Endodermal cell (in vitro differentiated cells): ENCODE measurements around the gene CXCL11. TPM values are rescaled to one million over a fixed set of nuclear protein-coding genes. Genes with fewer than 3 reads are reported as not detected.
"Not testable (repeated sequence)": the region's sequence is repeated elsewhere in the genome, so short reads cannot be mapped to it uniquely, and the experiment has no call there.

Source experiments
- DNase-seq: peaks from one replicate; pipeline ENCODE4 v3.0.0-alpha.2; 2017
- H3K27ac ChIP-seq: 2 replicates; pipeline ENCODE4 v1.5.1; 2013; ENCODE audit warnings: mild to moderate bottlenecking, low read depth, low read length, moderate library complexity
- H3K27me3 ChIP-seq: 2 replicates; pipeline ENCODE4 v1.6.1; 2013; ENCODE audit warnings: mild to moderate bottlenecking, low read length, moderate library complexity; ENCODE audit not compliant: insufficient read depth, control insufficient read depth, poor library complexity, severe bottlenecking
- H3K36me3 ChIP-seq: 2 replicates; pipeline ENCODE4 v1.7.0; 2013; ENCODE audit warnings: mild to moderate bottlenecking, low read length, moderate library complexity; ENCODE audit not compliant: control insufficient read depth, insufficient read depth
- H3K4me1 ChIP-seq: one replicate; pipeline ENCODE4 v1.7.0; 2013; ENCODE audit warnings: low read length; ENCODE audit not compliant: control insufficient read depth, insufficient read depth
- H3K4me3 ChIP-seq: 2 replicates; pipeline ENCODE4 v1.5.1; 2013; ENCODE audit warnings: mild to moderate bottlenecking, low read length, moderate library complexity
- H3K9ac ChIP-seq: 2 replicates; pipeline ENCODE4 v1.6.1; 2013; ENCODE audit warnings: mild to moderate bottlenecking, low read length, moderate library complexity; ENCODE audit not compliant: poor library complexity, severe bottlenecking; ENCODE audit errors: extremely low read depth
- H3K9me3 ChIP-seq: 2 replicates; pipeline ENCODE4 v1.6.1; 2013; ENCODE audit warnings: mild to moderate bottlenecking, low read length, moderate library complexity; ENCODE audit not compliant: control insufficient read depth
- H3K27ac Mint-ChIP-seq: 2 replicates; pipeline ENCODE4 v1.8.0; 2020; ENCODE audit warnings: mixed read lengths
- H3K27me3 Mint-ChIP-seq: 2 replicates; pipeline ENCODE4 v1.8.0; 2021; ENCODE audit warnings: mild to moderate bottlenecking, mixed read lengths; ENCODE audit not compliant: insufficient read depth
- H3K36me3 Mint-ChIP-seq: 2 replicates; pipeline ENCODE4 v1.8.0; 2020; ENCODE audit warnings: low read depth, mixed read lengths
- H3K4me1 Mint-ChIP-seq: 2 replicates; pipeline ENCODE4 v1.8.0; 2020; ENCODE audit warnings: mixed read lengths
- H3K4me3 Mint-ChIP-seq: 2 replicates; pipeline ENCODE4 v1.8.0; 2020; ENCODE audit warnings: mild to moderate bottlenecking, moderate library complexity, mixed read lengths
- H3K9me3 Mint-ChIP-seq: 2 replicates; pipeline ENCODE4 v1.8.0; 2020; ENCODE audit warnings: mild to moderate bottlenecking, mixed read lengths
- WGBS, 2 experiments: methylation state at CpG; one replicate each; pipeline versions ENCODE4 v1.1.5 to v1.1.7; 2013; ENCODE audit warnings: missing lambda C conversion rate in 2 of 2, mixed read lengths in 1 of 2; ENCODE audit not compliant: insufficient coverage in 1 of 2, insufficient read length in 1 of 2; 5-methylcytosine and 5-hydroxymethylcytosine counted together
- total RNA-seq, 2 donors: library from RNA; stranded (reverse); fragmentation: NEBNext Ultra II Directional in 1 of 2; extraction: Animal tissue kit (Norgen Biotek cat#: 25700) in 1 of 2; gene quantifications; 2 replicates in 1 of 2; 3 replicates in 1 of 2; pipeline ENCODE4 v1.2.1, GENCODE V29; 2021
- TF ChIP-seq, protein P1 (sequence below): fragments of 200-600 bp; sonication (generic); conservative IDR thresholded peaks from 2 replicates; pipeline ENCODE4 v1.5.0; 2021; ENCODE audit warnings: antibody characterized with exemption, mild to moderate bottlenecking

Gene CXCL11
- total RNA-seq, 2 donors from 2014 or later: not detected

- Mint-ChIP-seq H3K4me1 (peaks cover 32% of the 10 kb centered on the region), H3K36me3 (no peaks in the 10 kb centered on the region), H3K4me3 (no peak overlapping the region), H3K9me3 (peaks cover under 1% of the 10 kb centered on the region), H3K27me3 (no peaks in the 10 kb centered on the region), H3K27ac (no peak overlapping the region)
- Histone ChIP-seq H3K4me1 (no peaks in the 10 kb centered on the region), H3K27me3 (no peaks in the 10 kb centered on the region), H3K9me3 (no peaks in the 10 kb centered on the region), H3K9ac (no peak overlapping the region), H3K4me3 (no peak overlapping the region), H3K27ac (no peak overlapping the region), H3K36me3 (no peaks in the 10 kb centered on the region)
- 69 to 78% methylated on average over 1 to 2 of the region's 2 CpGs for WGBS, 2 experiments
- DNase-seq: no peak
- TF ChIP-seq, protein P1, sequence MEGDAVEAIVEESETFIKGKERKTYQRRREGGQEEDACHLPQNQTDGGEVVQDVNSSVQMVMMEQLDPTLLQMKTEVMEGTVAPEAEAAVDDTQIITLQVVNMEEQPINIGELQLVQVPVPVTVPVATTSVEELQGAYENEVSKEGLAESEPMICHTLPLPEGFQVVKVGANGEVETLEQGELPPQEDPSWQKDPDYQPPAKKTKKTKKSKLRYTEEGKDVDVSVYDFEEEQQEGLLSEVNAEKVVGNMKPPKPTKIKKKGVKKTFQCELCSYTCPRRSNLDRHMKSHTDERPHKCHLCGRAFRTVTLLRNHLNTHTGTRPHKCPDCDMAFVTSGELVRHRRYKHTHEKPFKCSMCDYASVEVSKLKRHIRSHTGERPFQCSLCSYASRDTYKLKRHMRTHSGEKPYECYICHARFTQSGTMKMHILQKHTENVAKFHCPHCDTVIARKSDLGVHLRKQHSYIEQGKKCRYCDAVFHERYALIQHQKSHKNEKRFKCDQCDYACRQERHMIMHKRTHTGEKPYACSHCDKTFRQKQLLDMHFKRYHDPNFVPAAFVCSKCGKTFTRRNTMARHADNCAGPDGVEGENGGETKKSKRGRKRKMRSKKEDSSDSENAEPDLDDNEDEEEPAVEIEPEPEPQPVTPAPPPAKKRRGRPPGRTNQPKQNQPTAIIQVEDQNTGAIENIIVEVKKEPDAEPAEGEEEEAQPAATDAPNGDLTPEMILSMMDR: no peak
Observed at GRCh38 chr4:76055421-76055820, 19.6 kb upstream of the CXCL11 start.

DNA sequence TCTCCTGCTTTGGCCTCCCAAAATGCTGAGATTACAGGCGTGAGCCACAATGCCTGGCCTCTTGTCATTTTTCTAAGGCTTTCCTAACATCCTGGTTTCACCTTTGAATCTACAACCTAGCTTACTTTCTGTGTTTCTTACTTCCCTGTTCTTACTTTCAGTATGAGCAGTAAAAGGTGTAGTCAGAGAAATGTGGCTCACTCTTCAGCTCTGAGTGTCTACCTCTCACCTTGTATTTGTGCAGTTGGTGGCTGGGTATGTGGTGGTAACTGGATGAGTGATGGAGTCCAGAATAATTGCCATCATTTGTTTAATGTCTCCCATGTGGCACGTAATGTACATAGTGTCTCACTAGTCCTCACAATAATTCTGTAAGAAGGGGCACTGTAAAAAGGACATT lies 19.1 kb upstream of the CXCL11 start:
- Histone ChIP-seq H3K27me3 (no peaks in the 10 kb centered on the region), H3K9ac (no peak overlapping the region), H3K4me1 (no peaks in the 10 kb centered on the region), H3K4me3 (no peak overlapping the region), H3K36me3 (no peaks in the 10 kb centered on the region), H3K9me3 (no peaks in the 10 kb centered on the region), H3K27ac (no peak overlapping the region)
- Mint-ChIP-seq H3K4me1 (peaks cover 32% of the 10 kb centered on the region), H3K27ac (no peak overlapping the region), H3K27me3 (no peaks in the 10 kb centered on the region), H3K4me3 (no peak overlapping the region), H3K36me3 (no peaks in the 10 kb centered on the region), H3K9me3 (peaks cover 5% of the 10 kb centered on the region)
- TF ChIP-seq, protein P1: no peak
- DNase-seq: no peak
- WGBS, 2 experiments: 88 to 100% methylated on average over 1 to 2 of the region's 2 CpGs

DNA sequence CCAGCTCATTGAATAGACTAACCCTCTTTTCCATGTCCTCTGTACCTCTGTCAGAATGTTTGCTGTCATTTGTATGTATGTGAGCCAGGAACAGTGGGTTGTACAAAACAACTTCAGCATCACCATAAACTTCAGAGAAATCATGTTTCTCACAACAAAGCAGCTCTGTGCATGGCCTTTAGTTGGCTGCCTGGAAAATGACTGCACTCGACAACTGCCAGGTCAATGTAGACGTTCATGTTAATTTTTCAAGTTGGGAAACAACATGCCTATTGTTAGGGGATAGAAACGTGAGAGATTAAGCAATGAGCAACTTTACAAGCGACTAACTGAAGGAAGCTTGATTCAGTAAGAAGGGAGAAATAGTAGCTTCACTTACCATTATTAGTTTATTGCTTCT lies 17.9 kb upstream of the CXCL11 start:
- H3K4me3 Mint-ChIP-seq: no peak overlapping the region
- 37 to 43% methylated on average over 4 of the region's 4 CpGs for WGBS, 2 experiments
- H3K27ac Mint-ChIP-seq: no peak overlapping the region

GRCh38 chr4:76050560-76051050 lies 14.7 kb upstream of the CXCL11 start:
- H3K9me3 ChIP-seq, H3K9ac ChIP-seq, H3K36me3 ChIP-seq, H3K27me3 ChIP-seq, H3K27ac ChIP-seq, H3K4me1 ChIP-seq, H3K36me3 Mint-ChIP-seq, H3K9me3 Mint-ChIP-seq, H3K27ac Mint-ChIP-seq, H3K4me3 Mint-ChIP-seq, DNase-seq, H3K4me3 ChIP-seq: not testable (repeated sequence)
- Mint-ChIP-seq H3K4me1 (peaks cover 16% of the 10 kb centered on the region), H3K27me3 (peaks cover 14% of the 10 kb centered on the region)
- 90 to 93% methylated on average over 7 to 27 of the region's 27 CpGs for WGBS, 2 experiments

More for the DNA sequence above, 17.9 kb upstream of the CXCL11 start:
- Mint-ChIP-seq H3K4me1 (peaks cover 28% of the 10 kb centered on the region), H3K27me3 (peaks cover 9% of the 10 kb centered on the region), H3K9me3 (peaks cover 8% of the 10 kb centered on the region), H3K36me3 (no peaks in the 10 kb centered on the region)
- H3K27me3 ChIP-seq: no peaks in the 10 kb centered on the region
- H3K9ac ChIP-seq: no peak overlapping the region
- no peaks in the 10 kb centered on the region for H3K9me3 ChIP-seq
- H3K27ac ChIP-seq: no peak overlapping the region
- TF ChIP-seq, protein P1: no peak
- H3K4me3 ChIP-seq: no peak overlapping the region
- H3K36me3 ChIP-seq: no peaks in the 10 kb centered on the region
- no peaks in the 10 kb centered on the region for H3K4me1 ChIP-seq
- no peak for DNase-seq

GRCh38 chr4:76049860-76050416 lies 14.1 kb upstream of the CXCL11 start:
- not testable (repeated sequence) for DNase-seq, H3K4me1 ChIP-seq, H3K27me3 ChIP-seq, H3K9me3 ChIP-seq, H3K4me1 Mint-ChIP-seq, H3K9me3 Mint-ChIP-seq, H3K36me3 ChIP-seq, H3K27ac ChIP-seq, H3K9ac ChIP-seq, H3K36me3 Mint-ChIP-seq, H3K4me3 Mint-ChIP-seq, H3K4me3 ChIP-seq, H3K27ac Mint-ChIP-seq
- peaks cover 14% of the 10 kb centered on the region for H3K27me3 Mint-ChIP-seq
- 94 to 95% methylated on average over 5 to 16 of the region's 17 CpGs for WGBS, 2 experiments
